Measurements from ENCODE around the gene ELMO1. TPM values are rescaled to one million over a fixed set of nuclear protein-coding genes. Genes with fewer than 3 reads are reported as not detected.

ELMO1 gene
- total and polyA plus RNA-seq, 2 experiments from 2014 or later = 6.5 to 24.9 TPM

GRCh38 chr7:36943591-36944435 is 504.9 kb downstream of the ELMO1 start (continued):
- TF ChIP-seq ZNF462 (CRISPR knock-in tag; IDR thresholded peaks at IDR 0.05) (no peak), EZH2 (IDR thresholded peaks at IDR 0.05; ENCODE audit: low read depth, unreplicated experiment) (no peak), ZNF331 (CRISPR knock-in tag; IDR thresholded peaks at IDR 0.05; ENCODE audit: low read depth) (no peak), ETS1 (IDR thresholded peaks at IDR 0.05) (no peak), STAT1 (IDR thresholded peaks at IDR 0.05; ENCODE audit: unreplicated experiment) (no peak), POLR2AphosphoS5 (IDR thresholded peaks at IDR 0.05; ENCODE audit: low read depth) (no peak), CREB1 (CRISPR knock-in tag; IDR thresholded peaks at IDR 0.05; ENCODE audit: low read depth) (no peak), EZH2phosphoT487 (IDR thresholded peaks at IDR 0.05; ENCODE audit: unreplicated experiment) (no peak), NANOG (IDR thresholded peaks at IDR 0.05; ENCODE audit: borderline replicate concordance) (no peak)

Data from GM23338 (cell line).